Measurements from ENCODE around the gene MDM2.

- TF ChIP-seq POLR2A (IDR thresholded peaks at IDR 0.05) = no peak
- no peak for TF ChIP-seq CTCF (IDR thresholded peaks at IDR 0.05)
Observed at GRCh38 chr12:68794653-68795251, 13.2 kb upstream of the MDM2 start.

Data from tibial nerve (tissue), 3 donors.